ENCODE results near the gene MAFB.
A peak's percentile ranks its signal among the peaks of the same experiment; 100 is the strongest.

MAFB gene

DNA sequence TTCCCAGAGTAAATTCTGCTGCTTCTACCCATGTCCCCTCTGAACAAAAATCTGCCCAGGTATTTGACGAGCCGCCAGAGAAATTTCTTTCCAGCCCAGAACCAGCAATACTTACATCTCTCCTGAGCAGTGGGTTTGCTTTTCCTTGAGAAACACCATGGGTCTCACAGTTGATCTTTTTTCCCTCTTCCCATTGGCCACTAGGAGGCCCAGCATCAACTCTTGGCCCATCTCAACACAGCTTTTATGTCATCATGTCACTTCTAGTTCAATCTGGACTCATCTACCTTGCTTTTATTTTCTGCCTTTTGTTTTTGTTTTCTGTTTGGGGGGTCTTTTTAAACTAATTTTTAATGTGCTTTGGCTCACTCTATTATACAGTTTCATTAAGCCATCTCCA, 18.8 kb downstream of the MAFB start:
- TF ChIP-seq, protein P1, sequence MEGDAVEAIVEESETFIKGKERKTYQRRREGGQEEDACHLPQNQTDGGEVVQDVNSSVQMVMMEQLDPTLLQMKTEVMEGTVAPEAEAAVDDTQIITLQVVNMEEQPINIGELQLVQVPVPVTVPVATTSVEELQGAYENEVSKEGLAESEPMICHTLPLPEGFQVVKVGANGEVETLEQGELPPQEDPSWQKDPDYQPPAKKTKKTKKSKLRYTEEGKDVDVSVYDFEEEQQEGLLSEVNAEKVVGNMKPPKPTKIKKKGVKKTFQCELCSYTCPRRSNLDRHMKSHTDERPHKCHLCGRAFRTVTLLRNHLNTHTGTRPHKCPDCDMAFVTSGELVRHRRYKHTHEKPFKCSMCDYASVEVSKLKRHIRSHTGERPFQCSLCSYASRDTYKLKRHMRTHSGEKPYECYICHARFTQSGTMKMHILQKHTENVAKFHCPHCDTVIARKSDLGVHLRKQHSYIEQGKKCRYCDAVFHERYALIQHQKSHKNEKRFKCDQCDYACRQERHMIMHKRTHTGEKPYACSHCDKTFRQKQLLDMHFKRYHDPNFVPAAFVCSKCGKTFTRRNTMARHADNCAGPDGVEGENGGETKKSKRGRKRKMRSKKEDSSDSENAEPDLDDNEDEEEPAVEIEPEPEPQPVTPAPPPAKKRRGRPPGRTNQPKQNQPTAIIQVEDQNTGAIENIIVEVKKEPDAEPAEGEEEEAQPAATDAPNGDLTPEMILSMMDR (IDR thresholded peaks at IDR 0.05; ENCODE audit: control insufficient read depth, insufficient read depth, low read depth, low read length, missing control alignments) = peak; percentile 6
- DNase-seq (ENCODE audit: low read depth) = no peak
- no peak overlapping the region for H3K4me3 ChIP-seq (ENCODE audit: control insufficient read depth, low read depth, low read length)

DNA sequence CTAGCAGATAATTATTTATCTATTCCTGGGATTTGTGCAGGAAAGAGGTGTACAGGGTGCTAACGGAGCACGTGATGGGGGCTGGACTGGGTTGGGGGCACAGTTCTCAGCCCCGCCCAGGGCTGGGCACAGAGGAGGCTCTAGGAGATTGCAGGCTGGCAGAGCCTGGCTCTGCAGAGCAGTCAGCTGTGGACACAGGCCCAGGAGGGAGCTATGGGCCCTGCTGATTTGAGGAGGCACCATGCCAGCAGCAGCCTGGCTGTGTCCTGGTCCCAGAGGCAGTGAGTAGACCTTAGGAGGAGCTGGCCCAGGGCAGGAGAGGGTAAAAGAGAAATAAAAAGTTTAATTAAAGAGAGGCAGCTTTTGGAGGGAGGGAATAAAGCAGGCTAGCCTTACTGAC, 19.3 kb downstream of the MAFB start:
- H3K4me3 ChIP-seq (ENCODE audit: control insufficient read depth, low read depth, low read length) = no peak overlapping the region
- TF ChIP-seq, protein P1 (IDR thresholded peaks at IDR 0.05; ENCODE audit: control insufficient read depth, insufficient read depth, low read depth, low read length, missing control alignments) = no peak
- DNase-seq (ENCODE audit: low read depth) = no peak

DNA sequence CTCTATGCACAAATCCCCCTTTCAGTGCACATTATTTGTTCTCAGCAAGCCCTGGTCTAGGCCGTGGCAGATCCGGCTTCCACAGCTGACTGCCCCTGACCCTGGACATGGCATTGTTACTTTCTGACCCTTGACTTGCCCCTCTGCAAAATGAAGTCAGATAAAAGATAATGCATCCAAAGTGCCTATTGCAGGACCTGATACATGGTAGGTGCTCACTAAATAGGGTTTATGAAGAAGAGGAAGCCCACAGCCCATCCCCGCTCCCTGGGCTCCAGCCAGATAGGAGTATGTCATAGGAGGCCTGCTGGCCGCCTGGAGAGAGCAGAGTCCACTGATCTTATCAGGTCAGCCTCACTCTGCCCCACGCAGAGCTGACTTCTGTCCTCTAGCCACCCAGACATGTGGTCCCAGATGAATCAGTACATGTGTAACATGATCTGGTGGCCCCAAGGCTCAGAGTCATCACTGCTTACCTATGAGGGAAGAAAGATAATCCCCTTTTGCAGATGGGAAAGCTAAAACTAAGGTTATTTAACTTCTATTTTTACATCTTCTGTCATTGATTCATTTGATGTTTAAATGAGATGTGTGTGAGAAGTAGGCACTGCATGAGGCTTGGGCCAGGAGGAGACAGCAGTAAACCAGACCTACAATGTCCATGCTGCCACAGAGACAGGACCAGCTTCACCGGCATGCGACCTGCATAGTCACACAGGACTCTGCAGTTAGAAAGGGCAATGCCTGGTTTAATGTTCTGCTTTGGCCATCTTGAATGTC, 20.4 kb downstream of the MAFB start:
- DNase-seq (ENCODE audit: low read depth) = no peak
- H3K4me3 ChIP-seq (ENCODE audit: control insufficient read depth, low read depth, low read length) = no peak overlapping the region
- TF ChIP-seq, protein P1 (IDR thresholded peaks at IDR 0.05; ENCODE audit: control insufficient read depth, insufficient read depth, low read depth, low read length, missing control alignments) = no peak

- H3K4me3 ChIP-seq (ENCODE audit: control insufficient read depth, low read depth, low read length) = no peak overlapping the region
- TF ChIP-seq, protein P1 (IDR thresholded peaks at IDR 0.05; ENCODE audit: control insufficient read depth, insufficient read depth, low read depth, low read length, missing control alignments) = no peak
- DNase-seq (ENCODE audit: low read depth) = no peak
These were observed 21.5 kb downstream of the MAFB start for GRCh38 chr20:40667503-40667902.

DNA sequence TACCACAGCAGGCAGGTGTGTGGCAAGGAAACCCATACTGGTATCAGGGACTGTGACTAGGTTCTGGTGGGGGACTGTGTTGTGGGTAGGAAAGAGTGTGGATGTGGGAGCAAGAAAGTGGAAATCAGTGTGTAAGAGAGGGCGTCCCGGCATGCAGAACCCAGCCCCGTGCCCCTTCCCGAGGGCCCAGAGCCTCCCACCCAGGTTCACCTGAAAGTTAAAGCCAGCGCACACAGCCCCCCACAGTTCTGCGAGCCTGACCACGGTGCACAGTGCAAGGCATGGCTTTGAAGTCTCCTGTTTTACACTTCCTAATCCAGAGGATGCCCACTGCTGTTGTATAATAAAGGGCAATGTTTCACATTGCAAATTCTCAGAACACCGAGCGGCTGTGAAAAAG, 22.7 kb downstream of the MAFB start:
- TF ChIP-seq, protein P1 (IDR thresholded peaks at IDR 0.05; ENCODE audit: control insufficient read depth, insufficient read depth, low read depth, low read length, missing control alignments) = no peak
- DNase-seq (ENCODE audit: low read depth) = no peak
- no peak overlapping the region for H3K4me3 ChIP-seq (ENCODE audit: control insufficient read depth, low read depth, low read length)

GRCh38 chr20:40664891-40665290, 24.1 kb downstream of the MAFB start:
- no peak for DNase-seq (ENCODE audit: low read depth)
- TF ChIP-seq, protein P1 (IDR thresholded peaks at IDR 0.05; ENCODE audit: control insufficient read depth, insufficient read depth, low read depth, low read length, missing control alignments) = no peak
- H3K4me3 ChIP-seq (ENCODE audit: control insufficient read depth, low read depth, low read length) = no peak overlapping the region

Measured in AG09309 (cell line).